HEK293 (cell line): ENCODE results near the gene C1orf21.

ENCODE experiments used
- CTCF ChIA-PET: fragments of 350-600 bp; formaldehyde crosslinking; extraction: SDS; loops from one replicate; lab custom pipeline; 2021; ENCODE audit warnings: antibody characterized with exemption; lab: Yijun Ruan, JAX
- POLR2A ChIA-PET: fragments of 300-600 bp; formaldehyde crosslinking; extraction: SDS; loops from one replicate; lab custom pipeline; 2020; ENCODE audit warnings: antibody characterized with exemption, inconsistent platforms; lab: Yijun Ruan, JAX
- H3K27ac ChIP-seq: fragments of 200-500 bp; sonication (Bioruptor generic); 2 replicates; pipeline ENCODE4 v1.5.1; 2014; ENCODE audit warnings: low read depth, low read length, control low read depth, inconsistent platforms; ENCODE audit errors: extremely low read depth
- H3K36me3 ChIP-seq, 2 experiments: fragments of 200-500 bp in 1 of 2; sonication (Bioruptor generic) in 1 of 2; 1 replicate in 1 of 2; 2 replicates in 1 of 2; pipeline ENCODE4 v1.5.1; 2014 to 2017; ENCODE audit warnings: inconsistent platforms in 2 of 2, low read length in 2 of 2; ENCODE audit not compliant: control insufficient read depth in 2 of 2, insufficient read depth in 1 of 2
- H3K4me1 ChIP-seq: fragments of 200-500 bp; sonication (Bioruptor generic); 2 replicates; pipeline ENCODE4 v1.5.1; 2014; ENCODE audit warnings: mild to moderate bottlenecking, low read length, inconsistent platforms; ENCODE audit not compliant: control insufficient read depth, insufficient read depth
- H3K4me3 ChIP-seq: 2 replicates; pipeline ENCODE4 v1.5.1; 2011; ENCODE audit warnings: low read depth, mild to moderate bottlenecking, control low read depth, low read length, moderate library complexity
- H3K9me3 ChIP-seq: fragments of 200-500 bp; sonication (Bioruptor generic); 2 replicates; pipeline ENCODE4 v1.5.1; 2014; ENCODE audit warnings: low read depth, low read length, inconsistent platforms; ENCODE audit not compliant: control insufficient read depth, insufficient read depth
- FEZF1 ChIP-seq: fragments of 450-650 bp; formaldehyde crosslinking; IDR thresholded peaks from 2 replicates; pipeline ENCODE4 v1.5.1; 2016; ENCODE audit warnings: missing biosample characterization, missing genetic modification characterization
- KLF1 ChIP-seq: fragments of 450-650 bp; formaldehyde crosslinking; IDR thresholded peaks from 2 replicates; pipeline ENCODE4 v1.5.1; 2016; ENCODE audit warnings: missing biosample characterization, missing genetic modification characterization
- SP7 ChIP-seq: fragments of 450-650 bp; formaldehyde crosslinking; IDR thresholded peaks from 2 replicates; pipeline ENCODE4 v1.5.1; 2016; ENCODE audit warnings: missing biosample characterization, missing genetic modification characterization
- YY1 ChIP-seq: fragments of 450-650 bp; formaldehyde crosslinking; IDR thresholded peaks from 2 replicates; pipeline ENCODE4 v1.5.1; 2018; ENCODE audit warnings: missing biosample characterization, missing genetic modification characterization
- ZBTB20 ChIP-seq: fragments of 450-650 bp; formaldehyde crosslinking; IDR thresholded peaks from 2 replicates; pipeline ENCODE4 v1.5.1; 2016; ENCODE audit warnings: missing biosample characterization, missing genetic modification characterization
- ZEB2 ChIP-seq: fragments of 450-650 bp; formaldehyde crosslinking; IDR thresholded peaks from 2 replicates; pipeline ENCODE4 v1.5.1; 2016; ENCODE audit warnings: missing biosample characterization, missing genetic modification characterization
- ZNF132 ChIP-seq: fragments of 450-650 bp; formaldehyde crosslinking; IDR thresholded peaks from 2 replicates; pipeline ENCODE4 v1.5.1; 2017; ENCODE audit warnings: missing biosample characterization, missing genetic modification characterization, borderline replicate concordance
- ZNF248 ChIP-seq: fragments of 450-650 bp; formaldehyde crosslinking; IDR thresholded peaks from 2 replicates; pipeline ENCODE4 v1.5.1; 2017; ENCODE audit warnings: missing biosample characterization, missing genetic modification characterization
- ZNF664 ChIP-seq: fragments of 450-650 bp; formaldehyde crosslinking; IDR thresholded peaks from 2 replicates; pipeline ENCODE4 v1.5.1; 2016; ENCODE audit warnings: missing biosample characterization, missing genetic modification characterization
- ZXDB ChIP-seq: fragments of 450-650 bp; formaldehyde crosslinking; IDR thresholded peaks from 2 replicates; pipeline ENCODE4 v1.5.1; 2016; ENCODE audit warnings: missing biosample characterization, missing genetic modification characterization
- TF ChIP-seq, protein P1 (sequence below): fragments of 450-650 bp; formaldehyde crosslinking; IDR thresholded peaks from 2 replicates; pipeline ENCODE4 v1.5.1; 2016; ENCODE audit warnings: missing biosample characterization, missing genetic modification characterization, low read depth
- TF ChIP-seq, protein P2 (sequence below): fragments of 450-650 bp; formaldehyde crosslinking; IDR thresholded peaks from 2 replicates; pipeline ENCODE4 v1.5.1; 2017; ENCODE audit warnings: missing biosample characterization, missing genetic modification characterization
- TF ChIP-seq, protein P3 (sequence below): fragments of 450-650 bp; formaldehyde crosslinking; IDR thresholded peaks from 2 replicates; pipeline ENCODE4 v1.5.1; 2017; ENCODE audit warnings: missing biosample characterization, missing genetic modification characterization
- TF ChIP-seq, protein P4 (sequence below): fragments of 450-650 bp; formaldehyde crosslinking; IDR thresholded peaks from 2 replicates; pipeline ENCODE4 v1.5.1; 2016; ENCODE audit warnings: missing biosample characterization, missing genetic modification characterization
- TF ChIP-seq, protein P5 (sequence below): fragments of 450-650 bp; formaldehyde crosslinking; IDR thresholded peaks from 2 replicates; pipeline ENCODE4 v1.5.1; 2016; ENCODE audit warnings: missing biosample characterization, missing genetic modification characterization

Gene C1orf21

DNA sequence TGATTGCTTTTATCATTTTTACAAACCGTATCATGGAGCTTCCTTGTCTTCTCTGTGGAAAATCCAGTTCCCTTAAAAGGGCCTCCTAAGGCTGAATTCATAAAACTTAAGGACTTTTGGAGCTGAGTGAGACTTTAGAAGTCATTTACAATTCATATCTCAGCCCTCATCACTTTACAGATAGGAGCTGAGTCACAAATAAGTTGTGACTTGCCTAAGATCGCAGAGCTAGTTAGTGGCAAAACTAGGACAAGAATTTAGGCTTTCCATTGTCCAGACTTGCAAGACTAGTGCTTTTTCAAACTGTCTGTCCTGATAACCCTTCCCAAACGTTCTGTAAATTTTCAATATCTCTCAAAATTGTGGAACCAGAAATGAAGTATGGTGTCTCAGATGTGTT is 37.3 kb downstream of the C1orf21 start:
- Histone ChIP-seq H3K27ac (no peak overlapping the region), H3K4me1 (peaks cover 14% of the 10 kb centered on the region), H3K36me3 (no peaks in the 10 kb centered on the region), H3K9me3 (no peaks in the 10 kb centered on the region), H3K4me3 (no peak overlapping the region)
- POLR2A ChIA-PET = no interaction called here
- TF ChIP-seq ZNF248 (tag by site-specific recombination) = no peak
- peak; percentile 68 for TF ChIP-seq ZBTB20 (tag by site-specific recombination)
- CTCF ChIA-PET = no interaction called here

DNA sequence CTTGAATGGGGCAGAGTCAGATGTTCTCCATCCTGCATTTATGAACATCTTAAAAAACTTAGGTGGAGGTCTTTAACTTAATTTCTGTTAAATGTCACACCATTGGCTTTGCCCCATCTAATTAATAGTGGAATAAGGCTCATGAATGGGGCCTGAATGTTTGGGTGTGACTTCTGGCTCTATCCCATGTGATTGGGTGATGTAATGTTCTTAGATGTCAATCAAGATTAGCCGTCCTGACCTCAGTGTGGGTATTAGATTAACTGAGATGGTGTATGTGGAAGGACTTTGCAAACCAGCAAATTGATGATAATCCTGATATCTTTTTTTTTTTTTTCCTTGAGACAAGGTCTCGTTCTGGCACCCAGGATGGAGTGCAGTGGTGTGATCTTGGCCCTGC is 38.1 kb downstream of the C1orf21 start:
- Histone ChIP-seq H3K4me3 (no peak overlapping the region), H3K27ac (no peak overlapping the region), H3K9me3 (no peaks in the 10 kb centered on the region), H3K36me3 (no peaks in the 10 kb centered on the region), H3K4me1 (peaks cover 7% of the 10 kb centered on the region)
- CTCF ChIA-PET = interaction anchor here (0.7 kb wide), 2 partner anchors 13 to 226 kb away, joined by 3 to 5 read pairs; no protein-coding TSS in a partner anchor
- TF ChIP-seq YY1 (no peak), ZNF664 (tag by site-specific recombination) (peak; percentile 44; the same call in 1 of the 2 replicates)
- TF ChIP-seq, protein P1, sequence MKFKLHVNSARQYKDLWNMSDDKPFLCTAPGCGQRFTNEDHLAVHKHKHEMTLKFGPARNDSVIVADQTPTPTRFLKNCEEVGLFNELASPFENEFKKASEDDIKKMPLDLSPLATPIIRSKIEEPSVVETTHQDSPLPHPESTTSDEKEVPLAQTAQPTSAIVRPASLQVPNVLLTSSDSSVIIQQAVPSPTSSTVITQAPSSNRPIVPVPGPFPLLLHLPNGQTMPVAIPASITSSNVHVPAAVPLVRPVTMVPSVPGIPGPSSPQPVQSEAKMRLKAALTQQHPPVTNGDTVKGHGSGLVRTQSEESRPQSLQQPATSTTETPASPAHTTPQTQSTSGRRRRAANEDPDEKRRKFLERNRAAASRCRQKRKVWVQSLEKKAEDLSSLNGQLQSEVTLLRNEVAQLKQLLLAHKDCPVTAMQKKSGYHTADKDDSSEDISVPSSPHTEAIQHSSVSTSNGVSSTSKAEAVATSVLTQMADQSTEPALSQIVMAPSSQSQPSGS = peak; percentile 37; the same call in 1 of the 2 replicates
- TF ChIP-seq, protein P2, sequence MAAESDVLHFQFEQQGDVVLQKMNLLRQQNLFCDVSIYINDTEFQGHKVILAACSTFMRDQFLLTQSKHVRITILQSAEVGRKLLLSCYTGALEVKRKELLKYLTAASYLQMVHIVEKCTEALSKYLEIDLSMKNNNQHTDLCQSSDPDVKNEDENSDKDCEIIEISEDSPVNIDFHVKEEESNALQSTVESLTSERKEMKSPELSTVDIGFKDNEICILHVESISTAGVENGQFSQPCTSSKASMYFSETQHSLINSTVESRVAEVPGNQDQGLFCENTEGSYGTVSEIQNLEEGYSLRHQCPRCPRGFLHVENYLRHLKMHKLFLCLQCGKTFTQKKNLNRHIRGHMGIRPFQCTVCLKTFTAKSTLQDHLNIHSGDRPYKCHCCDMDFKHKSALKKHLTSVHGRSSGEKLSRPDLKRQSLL = no peak
- TF ChIP-seq, all 188 proteins: peak for 2
- POLR2A ChIA-PET = no interaction called here

DNA sequence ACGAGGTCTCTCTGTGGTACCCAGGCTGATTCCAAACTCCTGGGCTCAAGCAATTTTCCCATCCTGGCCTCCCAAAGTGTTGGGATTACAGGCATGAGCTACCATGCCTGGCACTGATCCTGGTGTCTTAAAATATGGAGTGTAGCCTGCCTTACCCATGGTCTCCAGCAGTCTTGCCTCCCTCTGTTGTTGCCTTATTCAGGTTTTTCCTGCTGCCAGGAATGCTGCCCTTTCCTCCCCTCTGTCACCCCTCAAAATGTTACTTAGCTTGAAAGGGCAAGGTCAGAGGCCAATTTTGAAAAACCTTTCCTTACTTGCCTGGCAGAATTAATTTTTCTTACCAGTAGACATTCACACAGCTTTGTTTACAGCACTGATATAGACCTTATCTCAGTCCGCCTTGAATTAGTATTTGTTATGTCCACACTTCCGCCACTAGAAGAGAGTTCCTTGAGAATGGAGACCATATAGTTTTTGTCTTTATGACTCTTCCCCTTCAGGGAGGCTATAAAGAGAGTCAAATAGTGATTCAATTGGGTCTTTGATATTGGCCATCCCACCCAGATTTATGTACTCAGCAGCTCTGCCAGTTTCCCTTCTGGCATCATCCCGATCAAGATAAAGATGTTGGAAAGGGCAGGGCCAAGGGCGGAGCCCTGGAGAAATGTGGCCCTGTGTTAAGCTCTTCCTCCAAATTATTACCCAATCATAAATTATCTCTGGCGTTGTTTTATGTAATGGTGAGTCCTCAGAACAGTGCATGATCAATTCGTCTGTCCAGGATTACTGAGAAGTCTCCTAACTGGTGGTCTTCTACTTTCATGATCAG is 38.8 kb downstream of the C1orf21 start:
- H3K27ac ChIP-seq = no peak overlapping the region
- CTCF ChIA-PET = interaction anchor here (0.7 kb wide), 2 partner anchors 12 to 225 kb away, joined by 3 to 5 read pairs; no protein-coding TSS in a partner anchor
- no peaks in the 10 kb centered on the region for H3K36me3 ChIP-seq
- peaks cover 5% of the 10 kb centered on the region for H3K4me1 ChIP-seq
- TF ChIP-seq FEZF1 (tag by site-specific recombination) (peak; percentile 49; the same call in 1 of the 2 replicates), ZNF664 (tag by site-specific recombination) (no peak), YY1 (no peak), KLF1 (tag by site-specific recombination) (peak; percentile 95), ZNF132 (no peak), ZEB2 (0 out of 2 replicates have a peak, but pooled peaks have one; percentile 22), ZXDB (tag by site-specific recombination) (0 out of 2 replicates have a peak, but pooled peaks have one; percentile 45), SP7 (tag by site-specific recombination) (peak; percentile 58)
- TF ChIP-seq, protein P3, sequence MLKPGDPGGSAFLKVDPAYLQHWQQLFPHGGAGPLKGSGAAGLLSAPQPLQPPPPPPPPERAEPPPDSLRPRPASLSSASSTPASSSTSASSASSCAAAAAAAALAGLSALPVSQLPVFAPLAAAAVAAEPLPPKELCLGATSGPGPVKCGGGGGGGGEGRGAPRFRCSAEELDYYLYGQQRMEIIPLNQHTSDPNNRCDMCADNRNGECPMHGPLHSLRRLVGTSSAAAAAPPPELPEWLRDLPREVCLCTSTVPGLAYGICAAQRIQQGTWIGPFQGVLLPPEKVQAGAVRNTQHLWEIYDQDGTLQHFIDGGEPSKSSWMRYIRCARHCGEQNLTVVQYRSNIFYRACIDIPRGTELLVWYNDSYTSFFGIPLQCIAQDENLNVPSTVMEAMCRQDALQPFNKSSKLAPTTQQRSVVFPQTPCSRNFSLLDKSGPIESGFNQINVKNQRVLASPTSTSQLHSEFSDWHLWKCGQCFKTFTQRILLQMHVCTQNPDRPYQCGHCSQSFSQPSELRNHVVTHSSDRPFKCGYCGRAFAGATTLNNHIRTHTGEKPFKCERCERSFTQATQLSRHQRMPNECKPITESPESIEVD (tag by site-specific recombination) = peak; percentile 62
- TF ChIP-seq, protein P4, sequence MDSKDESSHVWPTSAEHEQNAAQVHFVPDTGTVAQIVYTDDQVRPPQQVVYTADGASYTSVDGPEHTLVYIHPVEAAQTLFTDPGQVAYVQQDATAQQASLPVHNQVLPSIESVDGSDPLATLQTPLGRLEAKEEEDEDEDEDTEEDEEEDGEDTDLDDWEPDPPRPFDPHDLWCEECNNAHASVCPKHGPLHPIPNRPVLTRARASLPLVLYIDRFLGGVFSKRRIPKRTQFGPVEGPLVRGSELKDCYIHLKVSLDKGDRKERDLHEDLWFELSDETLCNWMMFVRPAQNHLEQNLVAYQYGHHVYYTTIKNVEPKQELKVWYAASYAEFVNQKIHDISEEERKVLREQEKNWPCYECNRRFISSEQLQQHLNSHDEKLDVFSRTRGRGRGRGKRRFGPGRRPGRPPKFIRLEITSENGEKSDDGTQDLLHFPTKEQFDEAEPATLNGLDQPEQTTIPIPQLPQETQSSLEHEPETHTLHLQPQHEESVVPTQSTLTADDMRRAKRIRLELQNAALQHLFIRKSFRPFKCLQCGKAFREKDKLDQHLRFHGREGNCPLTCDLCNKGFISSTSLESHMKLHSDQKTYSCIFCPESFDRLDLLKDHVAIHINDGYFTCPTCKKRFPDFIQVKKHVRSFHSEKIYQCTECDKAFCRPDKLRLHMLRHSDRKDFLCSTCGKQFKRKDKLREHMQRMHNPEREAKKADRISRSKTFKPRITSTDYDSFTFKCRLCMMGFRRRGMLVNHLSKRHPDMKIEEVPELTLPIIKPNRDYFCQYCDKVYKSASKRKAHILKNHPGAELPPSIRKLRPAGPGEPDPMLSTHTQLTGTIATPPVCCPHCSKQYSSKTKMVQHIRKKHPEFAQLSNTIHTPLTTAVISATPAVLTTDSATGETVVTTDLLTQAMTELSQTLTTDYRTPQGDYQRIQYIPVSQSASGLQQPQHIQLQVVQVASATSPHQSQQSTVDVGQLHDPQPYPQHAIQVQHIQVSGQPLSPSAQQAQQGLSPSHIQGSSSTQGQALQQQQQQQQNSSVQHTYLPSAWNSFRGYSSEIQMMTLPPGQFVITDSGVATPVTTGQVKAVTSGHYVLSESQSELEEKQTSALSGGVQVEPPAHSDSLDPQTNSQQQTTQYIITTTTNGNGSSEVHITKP = 0 out of 2 replicates have a peak, but pooled peaks have one; percentile 31
- TF ChIP-seq, protein P5, sequence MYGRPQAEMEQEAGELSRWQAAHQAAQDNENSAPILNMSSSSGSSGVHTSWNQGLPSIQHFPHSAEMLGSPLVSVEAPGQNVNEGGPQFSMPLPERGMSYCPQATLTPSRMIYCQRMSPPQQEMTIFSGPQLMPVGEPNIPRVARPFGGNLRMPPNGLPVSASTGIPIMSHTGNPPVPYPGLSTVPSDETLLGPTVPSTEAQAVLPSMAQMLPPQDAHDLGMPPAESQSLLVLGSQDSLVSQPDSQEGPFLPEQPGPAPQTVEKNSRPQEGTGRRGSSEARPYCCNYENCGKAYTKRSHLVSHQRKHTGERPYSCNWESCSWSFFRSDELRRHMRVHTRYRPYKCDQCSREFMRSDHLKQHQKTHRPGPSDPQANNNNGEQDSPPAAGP (tag by site-specific recombination) = peak; percentile 64; the same call in 1 of the 2 replicates
- H3K4me3 ChIP-seq = no peak overlapping the region
- no peaks in the 10 kb centered on the region for H3K9me3 ChIP-seq
- POLR2A ChIA-PET = interaction anchor here (1.0 kb wide), 1 partner anchor 39 kb away, joined by 5 read pairs; the partner anchor contains the start of gene C1orf21
